HS-27A (cell line): Measurements from ENCODE around the gene MUC6.

Experiments used
- DNase-seq: peaks from one replicate; pipeline ENCODE4 v3.0.0-alpha.2; 2012; ENCODE audit warnings: low read depth, missing footprints

MUC6 gene

GRCh38 chr11:967995-968751 is 68.3 kb downstream of the MUC6 start:
- no peak for DNase-seq

GRCh38 chr11:965206-965775 is 71.2 kb downstream of the MUC6 start:
- no peak for DNase-seq

GRCh38 chr11:963852-964251 is 72.7 kb downstream of the MUC6 start:
- no peak for DNase-seq
